ENCODE data around the gene IL1R1.
"Not testable (repeated sequence)": the region's sequence is repeated elsewhere in the genome, so short reads cannot be mapped to it uniquely, and the experiment has no call there.

Gene IL1R1

DNA sequence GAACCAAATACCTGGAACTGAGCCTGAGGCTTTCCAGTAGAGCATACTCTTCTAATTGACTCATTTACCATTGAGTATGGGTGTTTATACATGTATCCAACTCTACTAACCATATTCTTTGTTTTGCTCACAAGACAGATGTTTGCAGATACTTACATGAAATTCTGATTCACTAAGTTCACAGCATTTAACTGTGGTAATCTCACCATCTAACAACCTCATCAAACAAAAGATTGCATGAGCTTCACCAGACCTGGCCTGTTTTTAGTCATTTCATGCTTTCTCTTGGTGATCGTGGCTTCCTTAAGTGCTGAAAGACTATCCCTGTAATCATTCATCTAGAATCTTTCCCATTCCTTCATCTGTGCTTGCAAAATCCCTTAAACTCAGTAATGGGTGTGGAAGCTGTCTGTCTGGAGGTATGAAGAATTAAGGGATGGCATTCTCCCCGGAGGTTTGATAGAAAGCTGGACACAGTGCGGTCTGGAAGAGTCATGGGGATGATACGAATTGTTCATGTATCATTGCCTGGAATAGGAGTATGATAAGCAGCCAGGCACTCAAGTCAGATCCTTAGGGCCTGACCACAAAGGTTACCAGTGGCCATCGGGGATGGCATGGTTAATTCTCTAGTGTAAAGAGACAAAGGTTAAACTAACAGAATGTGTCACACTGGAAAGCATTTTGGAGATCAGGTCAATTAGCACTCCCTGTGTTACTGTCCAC is 42.0 kb upstream of the IL1R1 start:
- TF ChIP-seq, protein P1, sequence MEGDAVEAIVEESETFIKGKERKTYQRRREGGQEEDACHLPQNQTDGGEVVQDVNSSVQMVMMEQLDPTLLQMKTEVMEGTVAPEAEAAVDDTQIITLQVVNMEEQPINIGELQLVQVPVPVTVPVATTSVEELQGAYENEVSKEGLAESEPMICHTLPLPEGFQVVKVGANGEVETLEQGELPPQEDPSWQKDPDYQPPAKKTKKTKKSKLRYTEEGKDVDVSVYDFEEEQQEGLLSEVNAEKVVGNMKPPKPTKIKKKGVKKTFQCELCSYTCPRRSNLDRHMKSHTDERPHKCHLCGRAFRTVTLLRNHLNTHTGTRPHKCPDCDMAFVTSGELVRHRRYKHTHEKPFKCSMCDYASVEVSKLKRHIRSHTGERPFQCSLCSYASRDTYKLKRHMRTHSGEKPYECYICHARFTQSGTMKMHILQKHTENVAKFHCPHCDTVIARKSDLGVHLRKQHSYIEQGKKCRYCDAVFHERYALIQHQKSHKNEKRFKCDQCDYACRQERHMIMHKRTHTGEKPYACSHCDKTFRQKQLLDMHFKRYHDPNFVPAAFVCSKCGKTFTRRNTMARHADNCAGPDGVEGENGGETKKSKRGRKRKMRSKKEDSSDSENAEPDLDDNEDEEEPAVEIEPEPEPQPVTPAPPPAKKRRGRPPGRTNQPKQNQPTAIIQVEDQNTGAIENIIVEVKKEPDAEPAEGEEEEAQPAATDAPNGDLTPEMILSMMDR (conservative IDR thresholded peaks at IDR 0.05) = no peak
- H3K27ac ChIP-seq = no peak overlapping the region

- TF ChIP-seq, protein P1 (conservative IDR thresholded peaks at IDR 0.05) = no peak
- no peak overlapping the region for H3K27ac ChIP-seq
These were observed 41.3 kb upstream of the IL1R1 start for GRCh38 chr2:102101097-102101848.

GRCh38 chr2:102101849-102102635 is 40.5 kb upstream of the IL1R1 start:
- TF ChIP-seq, protein P1 (conservative IDR thresholded peaks at IDR 0.05) = no peak
- no peak overlapping the region for H3K27ac ChIP-seq

GRCh38 chr2:102102636-102102948 is 40.0 kb upstream of the IL1R1 start:
- H3K27ac ChIP-seq = not testable (repeated sequence)

GRCh38 chr2:102103284-102103683 is 39.3 kb upstream of the IL1R1 start:
- H3K27ac ChIP-seq = peak overlapping the region; percentile 90
- TF ChIP-seq, protein P1 (conservative IDR thresholded peaks at IDR 0.05) = no peak

DNA sequence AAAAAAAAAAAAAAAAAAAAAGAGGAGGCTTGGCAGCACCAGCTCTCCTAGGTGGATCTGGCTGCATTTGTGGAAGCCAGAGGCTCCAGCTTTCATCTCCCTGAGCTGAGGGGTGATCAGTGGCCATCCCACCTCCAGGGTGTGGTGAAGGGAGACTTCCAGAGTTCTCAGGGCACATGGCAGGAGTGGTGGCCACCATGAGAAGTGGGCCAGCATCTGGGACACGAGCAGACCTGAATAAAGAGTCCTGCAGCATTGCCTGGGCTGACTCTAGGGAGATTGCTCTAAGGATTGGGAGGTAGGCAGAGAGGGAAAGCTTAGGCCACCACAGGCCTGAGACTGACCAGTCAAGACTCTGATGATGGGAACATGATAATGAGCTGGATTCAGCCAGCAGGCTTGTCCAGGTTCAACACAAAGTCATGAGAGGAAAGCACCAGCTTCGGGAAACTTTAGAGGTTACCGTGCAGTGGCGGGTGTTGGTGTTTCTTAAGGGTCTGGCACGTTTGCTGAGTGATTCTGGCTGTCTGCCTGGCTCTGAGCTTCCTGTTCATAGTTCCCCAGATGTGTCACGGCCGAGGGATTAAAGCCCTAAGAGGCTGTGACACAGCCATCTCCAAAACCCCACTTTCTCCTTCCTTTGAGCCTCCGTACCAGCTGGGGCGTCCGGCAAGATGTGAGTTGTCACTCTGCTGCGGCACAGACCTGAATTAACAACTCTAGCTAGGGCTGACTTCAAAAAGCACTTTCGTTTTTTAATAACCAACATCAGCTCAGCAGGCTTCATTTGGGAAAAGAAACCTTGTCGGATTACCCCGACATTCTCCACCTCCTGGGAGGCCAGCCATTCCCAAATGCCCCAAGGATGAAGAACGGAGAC is 38.3 kb upstream of the IL1R1 start:
- H3K27ac ChIP-seq = peak overlapping the region; percentile 90
- TF ChIP-seq, protein P1 (conservative IDR thresholded peaks at IDR 0.05) = no peak

DNA sequence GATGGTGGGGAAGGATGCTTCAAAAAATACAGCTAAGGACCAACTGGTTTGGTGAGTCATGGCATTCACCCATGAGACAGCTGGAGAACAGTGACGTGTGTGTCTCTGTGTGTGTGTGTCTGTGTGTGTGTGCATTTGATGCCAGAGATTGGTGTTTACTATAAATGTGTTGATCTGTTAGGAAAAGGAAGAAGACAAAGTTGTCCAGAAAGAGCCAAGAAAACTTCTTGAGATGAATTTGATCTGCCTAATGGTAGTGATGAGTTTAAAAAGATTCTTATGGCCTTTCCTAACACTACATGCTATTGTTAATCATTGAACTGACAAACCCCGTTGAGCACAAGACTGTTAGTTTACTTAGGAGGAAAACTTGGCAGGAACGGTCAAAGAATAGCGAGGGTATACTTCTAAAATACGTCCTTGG is 36.4 kb upstream of the IL1R1 start:
- H3K27ac ChIP-seq = peak overlapping the region; percentile 90
- TF ChIP-seq, protein P1 (conservative IDR thresholded peaks at IDR 0.05) = no peak

DNA sequence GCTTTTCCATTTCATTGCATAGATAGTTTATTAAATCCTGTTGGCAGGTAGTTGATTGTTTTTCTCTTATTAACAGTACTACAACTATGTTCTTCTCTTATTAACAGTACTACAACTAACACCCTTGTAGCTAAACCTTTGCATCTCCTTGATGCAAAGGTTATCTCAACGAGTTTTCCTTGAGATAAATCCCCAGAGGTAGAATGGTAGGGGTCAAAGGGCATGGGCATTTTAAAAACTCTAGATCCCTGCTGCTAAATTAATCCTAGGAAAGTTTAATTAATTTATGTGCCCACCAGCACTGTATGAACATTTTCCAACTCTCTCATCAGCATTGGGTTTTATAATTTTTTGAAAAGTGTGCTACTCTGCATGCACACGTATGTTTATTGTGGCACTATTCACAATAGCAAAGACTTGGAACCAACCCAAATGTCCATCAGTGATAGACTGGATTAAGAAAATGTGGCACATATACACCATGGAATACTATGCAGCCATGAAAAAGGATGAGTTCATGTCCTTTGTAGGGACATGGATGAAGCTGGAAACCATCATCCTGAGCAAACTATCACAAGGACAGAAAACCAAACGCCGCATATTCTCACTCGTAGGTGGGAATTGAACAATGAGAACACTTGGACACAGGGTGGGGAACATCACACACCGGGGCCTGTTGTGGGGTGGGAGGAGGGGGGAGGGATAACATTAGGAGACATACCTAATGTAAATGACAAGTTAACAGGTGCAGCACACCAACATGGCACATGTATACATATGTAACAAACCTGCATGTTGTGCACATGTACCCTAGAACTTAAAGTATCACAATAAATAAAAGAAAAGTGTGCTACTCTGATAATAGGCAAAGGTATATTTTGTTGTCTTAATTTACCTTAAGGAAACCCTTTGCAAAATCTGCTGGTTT is 35.5 kb upstream of the IL1R1 start:
- H3K27ac ChIP-seq = peak overlapping the region; percentile 90

All from VCaP (cell line).